K562 (cell line): ENCODE results near the gene TANC1. TPM values are rescaled to one million over a fixed set of nuclear protein-coding genes. Genes with fewer than 3 reads are reported as not detected.

Experiments
- CHAMP1 ChIP-seq: fragments of 450-650 bp; IDR thresholded peaks from 2 replicates; pipeline ENCODE4 v1.6.1; 2016; ENCODE audit warnings: mild to moderate bottlenecking
- EHMT2 ChIP-seq: fragments of 450-650 bp; IDR thresholded peaks from 2 replicates; pipeline ENCODE4 v1.6.1; 2018; ENCODE audit warnings: antibody characterized with exemption
- ELF4 ChIP-seq: fragments of 450-650 bp; formaldehyde crosslinking; IDR thresholded peaks from 2 replicates; pipeline ENCODE4 v1.4.0; 2022; ENCODE audit warnings: missing genetic modification characterization
- EP300 ChIP-seq: IDR thresholded peaks from 2 replicates; pipeline ENCODE4 v1.6.1; 2012; ENCODE audit warnings: low read length, improper control_type of control experiment
- GATA2 ChIP-seq: sonication (generic); formaldehyde crosslinking; IDR thresholded peaks from 2 replicates; pipeline ENCODE4 v1.4.0; 2020; ENCODE audit warnings: mild to moderate bottlenecking, missing genetic modification reagents
- JUND ChIP-seq, 2 experiments: IDR thresholded peaks; 2 replicates in 1 of 2; 3 replicates in 1 of 2; pipeline ENCODE4 v1.6.1; 2011; ENCODE audit warnings: borderline replicate concordance in 2 of 2, low read depth in 2 of 2, low read length in 2 of 2, improper control_type of control experiment in 1 of 2, missing biosample characterization in 1 of 2, missing genetic modification characterization in 1 of 2, missing genetic modification reagents in 1 of 2
- MAFG ChIP-seq: fragments of 450-650 bp; conservative IDR thresholded peaks from 2 replicates; pipeline ENCODE4 v1.6.1; 2016; ENCODE audit warnings: missing genetic modification characterization, missing compliant biosample characterization
- MTA1 ChIP-seq: fragments of 450-650 bp; IDR thresholded peaks from 2 replicates; pipeline ENCODE4 v1.6.1; 2017; ENCODE audit warnings: borderline replicate concordance
- PHF21A ChIP-seq: fragments of 450-650 bp; IDR thresholded peaks from 2 replicates; pipeline ENCODE4 v1.6.1; 2017; ENCODE audit warnings: low read depth, borderline replicate concordance
- REST ChIP-seq, 2 experiments: fragments of 450-650 bp; formaldehyde crosslinking in 1 of 2; IDR thresholded peaks; 2 replicates each; pipeline versions ENCODE4 v1.4.0 to v1.6.1; 2014 to 2020; ENCODE audit warnings: mild to moderate bottlenecking in 2 of 2, borderline replicate concordance in 1 of 2, low read depth in 1 of 2
- ZNF140 ChIP-seq: fragments of 250-450 bp; sonication (Bioruptor Pico); IDR thresholded peaks from 2 replicates; pipeline ENCODE4 v1.8.0; 2021; ENCODE audit warnings: moderate library complexity, mild to moderate bottlenecking, inconsistent platforms
- ZNF592 ChIP-seq: fragments of 450-650 bp; IDR thresholded peaks from 2 replicates; pipeline ENCODE4 v1.6.1; 2017; ENCODE audit warnings: antibody characterized with exemption, mild to moderate bottlenecking
- ZNF780A ChIP-seq: fragments of 250-450 bp; sonication (Bioruptor Pico); IDR thresholded peaks from 2 replicates; pipeline ENCODE4 v1.5.0; 2021; ENCODE audit warnings: mild to moderate bottlenecking
- polyA plus RNA-seq, 8 experiments: library from polyadenylated mRNA; depleted of rRNA in 4 of 8; stranded (reverse) in 5 of 8; unstranded in 3 of 8; fragments of >200 nt; fragmentation: Nextera tagmentation in 2 of 8; fragmentation: Illumina TruSeq in 1 of 8; extraction: Ambion mirVana in 2 of 8; extraction: Trizol in 1 of 8; gene quantifications; 2 replicates each; pipeline versions ENCODE4 v1.2.1 to v1.2.3, GENCODE V29; 2011 to 2014; ENCODE audit warnings: inconsistent platforms in 1 of 8, missing spikeins in 1 of 8
- total RNA-seq, 7 experiments: library from RNA; depleted of rRNA in 6 of 7; stranded (reverse); fragments of >200 nt in 6 of 7; fragmentation: Illumina TruSeq in 2 of 7; extraction: Trizol in 2 of 7; gene quantifications; 2 replicates each; pipeline versions ENCODE4 v1.2.1 to v1.2.3, GENCODE V29; 2011 to 2021; ENCODE audit warnings: low replicate concordance in 1 of 7

TANC1 gene
- total and polyA plus RNA-seq, 9 of the 15 experiments (the other 6 are each of a cell fraction or from before 2014, with no cell fraction given): under 0.01 to 0.20 (median 0.07) TPM; not detected in 1

DNA sequence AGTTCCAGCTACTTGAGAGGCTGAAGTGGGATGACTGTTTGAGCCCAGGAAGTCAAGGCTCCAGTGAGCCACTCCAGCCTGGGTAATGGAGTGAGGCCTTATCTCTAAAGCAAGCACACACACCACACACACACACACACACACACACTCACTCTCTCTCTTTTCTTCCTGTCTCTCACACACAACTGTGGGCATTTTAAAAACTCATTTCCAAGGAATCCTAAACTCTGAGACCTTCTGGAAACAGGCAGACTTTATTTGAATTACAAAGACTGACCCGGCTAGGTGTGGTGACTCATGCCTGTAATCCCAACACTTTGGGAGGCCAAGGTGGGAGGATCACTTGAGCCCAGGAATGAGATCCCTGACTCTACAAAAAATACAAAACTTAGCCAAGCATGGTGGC lies 296.7 kb downstream of the TANC1 start (continued):
- TF ChIP-seq REST (IDR thresholded peaks at IDR 0.05; ENCODE audit: borderline replicate concordance) (no peak), REST (CRISPR knock-in tag; IDR thresholded peaks at IDR 0.05; ENCODE audit: low read depth) (no peak), ZNF592 (0 out of 2 replicates have a peak, but pooled peaks have one; percentile 37), ZNF140 (no peak), ELF4 (CRISPR knock-in tag) (peak; percentile 72; the same call in 1 of the 2 replicates), EP300 (peak; percentile 6; the same call in 1 of the 2 replicates), ZNF780A (no peak), PHF21A (peak; percentile 8; the same call in 1 of the 2 replicates), EHMT2 (peak; percentile 72; the same call in 1 of the 2 replicates), MAFG (tag) (0 out of 2 replicates have a peak, but pooled peaks have one; percentile 9), GATA2 (CRISPR knock-in tag) (peak; percentile 68), MTA1 (peak; percentile 27; the same call in 1 of the 2 replicates), CHAMP1 (peak; percentile 26; the same call in 1 of the 2 replicates), JUND (IDR thresholded peaks at IDR 0.05; ENCODE audit: borderline replicate concordance, low read depth, low read length) (peak; percentile 56; the same call in 1 of the 2 replicates), JUND (tag; IDR thresholded peaks at IDR 0.05; ENCODE audit: borderline replicate concordance, low read depth, low read length) (peak; percentile 67; the same call in 1 of the 3 replicates)
